Loucy (cell line): ENCODE data around the gene ZNF521.

Source experiments
- H2AFZ ChIP-seq: fragments of 200-600 bp; sonication (generic); 2 replicates; pipeline ENCODE4 v1.6.0; 2016; ENCODE audit warnings: antibody characterized with exemption, mild to moderate bottlenecking, low read length, moderate library complexity
- H3F3A ChIP-seq: fragments of 200-600 bp; 2 replicates; pipeline ENCODE4 v1.6.0; 2016; ENCODE audit warnings: antibody characterized with exemption, low read depth, mild to moderate bottlenecking
- H3K27me3 ChIP-seq: fragments of 200-600 bp; sonication (generic); 2 replicates; pipeline ENCODE4 v1.6.1; 2014; ENCODE audit warnings: low read length, mild to moderate bottlenecking; ENCODE audit not compliant: insufficient read depth, poor library complexity, severe bottlenecking
- H3K36me3 ChIP-seq: fragments of 200-600 bp; sonication (generic); 2 replicates; pipeline ENCODE4 v1.6.1; 2016; ENCODE audit warnings: low read length; ENCODE audit not compliant: insufficient read depth
- H3K4me1 ChIP-seq: fragments of 200-600 bp; sonication (generic); 2 replicates; pipeline ENCODE4 v1.5.1; 2014; ENCODE audit warnings: low read length, mild to moderate bottlenecking; ENCODE audit not compliant: insufficient read depth, poor library complexity, severe bottlenecking
- H3K4me2 ChIP-seq: fragments of 200-600 bp; sonication (generic); 2 replicates; pipeline ENCODE4 v1.6.0; 2014; ENCODE audit warnings: antibody characterized with exemption, low read length, low read depth, mild to moderate bottlenecking; ENCODE audit not compliant: poor library complexity, severe bottlenecking
- H3K4me3 ChIP-seq: fragments of 200-600 bp; sonication (generic); 2 replicates; pipeline ENCODE4 v1.5.1; 2014; ENCODE audit warnings: low read length, mild to moderate bottlenecking, mixed read lengths; ENCODE audit not compliant: poor library complexity, severe bottlenecking
- H3K79me2 ChIP-seq: fragments of 200-600 bp; sonication (generic); 2 replicates; pipeline ENCODE4 v1.6.1; 2014; ENCODE audit warnings: low read length; ENCODE audit not compliant: insufficient read depth
- H3K9ac ChIP-seq: fragments of 200-600 bp; sonication (generic); 2 replicates; pipeline ENCODE4 v1.6.0; 2014; ENCODE audit warnings: mild to moderate bottlenecking, low read depth, low read length, moderate library complexity; ENCODE audit not compliant: poor library complexity, severe bottlenecking
- H3K9me2 ChIP-seq: fragments of 200-600 bp; sonication (generic); replicated peaks from 2 replicates; pipeline ENCODE4 v1.6.1; 2016; ENCODE audit warnings: low read depth, low read length, mixed read lengths
- H3K9me3 ChIP-seq: fragments of 200-600 bp; sonication (generic); 2 replicates; pipeline ENCODE4 v1.6.1; 2014; ENCODE audit warnings: mild to moderate bottlenecking, antibody characterized with exemption, low read length, low read depth; ENCODE audit not compliant: insufficient read depth
- H4K20me1 ChIP-seq: fragments of 200-600 bp; sonication (generic); 2 replicates; pipeline ENCODE4 v1.6.0; 2014; ENCODE audit warnings: antibody characterized with exemption, low read length, mild to moderate bottlenecking; ENCODE audit not compliant: insufficient read depth, poor library complexity, severe bottlenecking
- EZH2phosphoT487 ChIP-seq: fragments of 200-600 bp; IDR thresholded peaks from 2 replicates; pipeline ENCODE4 v1.6.1; 2018; ENCODE audit warnings: antibody characterized with exemption, mild to moderate bottlenecking, moderate library complexity, borderline replicate concordance
- TF ChIP-seq, protein P1 (sequence below): fragments of 200-600 bp; sonication (generic); conservative IDR thresholded peaks from 2 replicates; pipeline ENCODE4 v1.5.1; 2014; ENCODE audit warnings: mild to moderate bottlenecking, antibody characterized with exemption, low read length

The ZNF521 gene

DNA sequence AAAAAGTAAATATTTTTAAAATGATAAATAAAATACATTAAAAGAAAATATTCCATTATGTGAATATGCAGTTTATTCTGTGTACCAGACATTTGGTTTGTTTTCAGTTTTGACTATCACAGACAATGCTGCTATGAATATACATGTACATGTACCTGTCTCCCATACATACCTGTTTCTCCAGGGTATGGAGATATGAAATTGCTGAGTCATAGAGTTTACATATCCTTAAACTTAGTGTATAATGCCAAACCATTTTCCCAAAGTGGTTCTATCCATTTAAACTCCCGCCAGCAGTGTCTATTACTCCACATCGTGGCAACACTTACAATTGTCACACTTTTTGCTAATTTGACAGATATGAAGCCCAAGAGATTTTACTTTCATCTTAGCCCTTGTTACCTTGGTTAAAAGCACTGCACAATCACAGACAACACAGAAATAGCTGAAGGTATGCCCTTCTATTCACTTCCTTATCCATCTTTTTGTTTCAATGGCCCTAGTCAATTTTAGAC, 56.3 kb downstream of the ZNF521 start:
- Histone ChIP-seq H3K4me3 (no peak overlapping the region), H3K36me3 (peaks cover 3% of the 10 kb centered on the region; the same call in 1 of the 2 replicates), H3F3A (no peaks in the 10 kb centered on the region), H3K9me2 (no peaks in the 10 kb centered on the region), H3K4me1 (peaks cover 25% of the 10 kb centered on the region), H3K4me2 (no peak overlapping the region), H3K79me2 (peaks cover 43% of the 10 kb centered on the region; the same call in 1 of the 2 replicates), H3K27me3 (no peaks in the 10 kb centered on the region), H3K9ac (no peak overlapping the region), H3K9me3 (no peaks in the 10 kb centered on the region), H4K20me1 (no peaks in the 10 kb centered on the region), H2AFZ (no peak overlapping the region)
- TF ChIP-seq, protein P1, sequence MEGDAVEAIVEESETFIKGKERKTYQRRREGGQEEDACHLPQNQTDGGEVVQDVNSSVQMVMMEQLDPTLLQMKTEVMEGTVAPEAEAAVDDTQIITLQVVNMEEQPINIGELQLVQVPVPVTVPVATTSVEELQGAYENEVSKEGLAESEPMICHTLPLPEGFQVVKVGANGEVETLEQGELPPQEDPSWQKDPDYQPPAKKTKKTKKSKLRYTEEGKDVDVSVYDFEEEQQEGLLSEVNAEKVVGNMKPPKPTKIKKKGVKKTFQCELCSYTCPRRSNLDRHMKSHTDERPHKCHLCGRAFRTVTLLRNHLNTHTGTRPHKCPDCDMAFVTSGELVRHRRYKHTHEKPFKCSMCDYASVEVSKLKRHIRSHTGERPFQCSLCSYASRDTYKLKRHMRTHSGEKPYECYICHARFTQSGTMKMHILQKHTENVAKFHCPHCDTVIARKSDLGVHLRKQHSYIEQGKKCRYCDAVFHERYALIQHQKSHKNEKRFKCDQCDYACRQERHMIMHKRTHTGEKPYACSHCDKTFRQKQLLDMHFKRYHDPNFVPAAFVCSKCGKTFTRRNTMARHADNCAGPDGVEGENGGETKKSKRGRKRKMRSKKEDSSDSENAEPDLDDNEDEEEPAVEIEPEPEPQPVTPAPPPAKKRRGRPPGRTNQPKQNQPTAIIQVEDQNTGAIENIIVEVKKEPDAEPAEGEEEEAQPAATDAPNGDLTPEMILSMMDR, result no peak
- no peak for TF ChIP-seq EZH2phosphoT487

DNA sequence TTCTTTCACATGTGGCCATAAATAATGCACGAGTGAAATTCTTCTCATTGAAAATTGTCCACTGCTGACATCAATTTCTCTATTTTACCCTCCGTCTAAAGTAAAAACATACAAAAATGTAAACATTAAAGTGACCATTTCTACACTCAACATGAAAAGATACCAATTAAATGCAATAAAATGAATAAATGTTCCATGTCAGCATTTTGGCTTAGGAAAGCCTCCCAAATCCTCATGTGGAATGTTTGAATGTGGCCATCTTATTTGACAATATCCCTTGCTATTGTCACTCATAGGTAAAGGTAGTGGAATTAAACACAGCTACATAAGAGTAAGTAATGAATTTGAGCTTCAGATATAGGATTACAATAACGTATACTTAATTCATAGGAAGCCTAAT, 60.8 kb downstream of the ZNF521 start:
- no peaks in the 10 kb centered on the region for H3K9me3 ChIP-seq
- no peaks in the 10 kb centered on the region for H3K27me3 ChIP-seq
- H3K79me2 ChIP-seq, result peaks cover 19% of the 10 kb centered on the region; the same call in 1 of the 2 replicates
- H3K36me3 ChIP-seq, result peaks cover 3% of the 10 kb centered on the region; the same call in 1 of the 2 replicates
- no peak overlapping the region for H3K9ac ChIP-seq
- H3K4me1 ChIP-seq, result peaks cover 16% of the 10 kb centered on the region
- no peaks in the 10 kb centered on the region for H4K20me1 ChIP-seq
- H3F3A ChIP-seq, result no peaks in the 10 kb centered on the region
- no peak overlapping the region for H2AFZ ChIP-seq
- H3K4me2 ChIP-seq, result no peak overlapping the region
- TF ChIP-seq, protein P1, result no peak
- TF ChIP-seq EZH2phosphoT487, result no peak
- no peaks in the 10 kb centered on the region for H3K9me2 ChIP-seq
- no peak overlapping the region for H3K4me3 ChIP-seq

DNA sequence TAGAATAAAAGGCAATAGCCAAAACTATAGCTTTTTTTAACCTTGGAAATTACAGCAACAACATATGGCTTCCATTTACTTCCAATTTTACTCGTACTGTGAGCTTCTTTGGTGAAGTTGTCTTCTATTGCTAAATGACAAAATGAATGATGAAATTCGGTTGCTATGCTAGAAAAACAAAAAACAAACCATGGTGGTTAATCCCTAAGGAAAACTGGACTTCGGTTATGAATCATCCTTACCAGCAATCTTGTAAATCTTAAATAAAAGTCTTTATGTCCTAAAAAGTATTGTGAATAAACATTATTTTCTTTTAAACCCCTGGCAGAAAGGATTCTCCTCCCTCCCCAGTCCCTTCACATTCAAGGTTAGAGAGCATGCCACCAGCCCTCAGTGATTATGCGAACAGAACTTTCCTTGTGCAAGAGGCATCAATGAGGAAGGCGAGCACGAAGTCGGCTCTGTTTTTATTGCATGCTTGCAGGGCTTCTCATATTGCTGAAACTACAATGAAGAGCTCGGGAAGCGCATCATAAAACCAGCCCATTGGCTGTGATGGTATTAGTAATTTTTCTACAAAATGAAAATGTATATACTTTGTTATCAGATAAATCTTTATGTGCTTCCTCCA, 62.9 kb downstream of the ZNF521 start:
- peaks cover 30% of the 10 kb centered on the region; the same call in 1 of the 2 replicates for H3K79me2 ChIP-seq
- H3K4me2 ChIP-seq, result no peak overlapping the region
- H3K9ac ChIP-seq, result no peak overlapping the region
- H3K4me1 ChIP-seq, result peaks cover 31% of the 10 kb centered on the region
- H3F3A ChIP-seq, result no peaks in the 10 kb centered on the region
- no peaks in the 10 kb centered on the region for H3K27me3 ChIP-seq
- H4K20me1 ChIP-seq, result no peaks in the 10 kb centered on the region
- TF ChIP-seq EZH2phosphoT487, result no peak
- TF ChIP-seq, protein P1, result no peak
- no peaks in the 10 kb centered on the region; the same call in 1 of the 2 replicates for H3K36me3 ChIP-seq
- no peaks in the 10 kb centered on the region for H3K9me2 ChIP-seq
- H3K9me3 ChIP-seq, result no peaks in the 10 kb centered on the region
- H3K4me3 ChIP-seq, result no peak overlapping the region
- H2AFZ ChIP-seq, result no peak overlapping the region
